COR-L47 (cell line): ENCODE results near the gene CATSPERZ.
A peak's percentile ranks its signal among the peaks of the same experiment; 100 is the strongest.
"Not testable (repeated sequence)": the region's sequence is repeated elsewhere in the genome, so short reads cannot be mapped to it uniquely, and the experiment has no call there.

Experiments
- DNase-seq: peaks from one replicate; lab custom pipeline; 2025; lab: John Stamatoyannopoulos, UW

The CATSPERZ gene

GRCh38 chr11:64304316-64305072, 4.3 kb downstream of the CATSPERZ start:
- DNase-seq, result peak; percentile 93

GRCh38 chr11:64305075-64305690, 5.0 kb downstream of the CATSPERZ start, which contains the start of gene ESRRA:
Gene ESRRA (plus strand): TSS chr11:64305524. CDS start chr11:64307180, 1,656 bp downstream.
- peak; percentile 100 for DNase-seq

- DNase-seq, result peak; percentile 51
Measured at GRCh38 chr11:64305691-64306562, 5.8 kb downstream of the CATSPERZ start.

- no peak for DNase-seq
Measured at GRCh38 chr11:64306563-64306875, 6.4 kb downstream of the CATSPERZ start.

GRCh38 chr11:64306876-64307622, 6.9 kb downstream of the CATSPERZ start:
- no peak for DNase-seq

GRCh38 chr11:64307795-64308194, 7.6 kb downstream of the CATSPERZ start:
- DNase-seq, result not testable (repeated sequence)

- DNase-seq, result no peak
Measured at GRCh38 chr11:64312947-64313346, 12.8 kb downstream of the CATSPERZ start.

- no peak for DNase-seq
Measured at GRCh38 chr11:64313491-64314145, 13.5 kb downstream of the CATSPERZ start.

- DNase-seq, result no peak
Measured at GRCh38 chr11:64314146-64314804, 14.1 kb downstream of the CATSPERZ start.

- no peak for DNase-seq
Measured at GRCh38 chr11:64314805-64315561, 14.8 kb downstream of the CATSPERZ start.

GRCh38 chr11:64315667-64316526, 15.7 kb downstream of the CATSPERZ start:
- not testable (repeated sequence) for DNase-seq

GRCh38 chr11:64316672-64317324, 16.6 kb downstream of the CATSPERZ start:
- DNase-seq, result no peak

GRCh38 chr11:64317325-64317960, 17.3 kb downstream of the CATSPERZ start, which contains the start of gene TRMT112:
Gene TRMT112 (minus strand): TSS chr11:64317559. CDS start chr11:64317526, 33 bp downstream.
- peak; percentile 98 for DNase-seq

GRCh38 chr11:64317961-64318765, 18.0 kb downstream of the CATSPERZ start, which contains the start of gene PRDX5:
Gene PRDX5 (plus strand): TSS chr11:64318121. CDS start chr11:64318216, 95 bp downstream.
- DNase-seq, result peak; percentile 97

GRCh38 chr11:64318766-64319761, 18.9 kb downstream of the CATSPERZ start:
- no peak for DNase-seq

GRCh38 chr11:64320556-64320955, 20.4 kb downstream of the CATSPERZ start:
- DNase-seq, result no peak
